H1 (cell line): Measurements from ENCODE around the gene NOC3L. TPM values are rescaled to one million over a fixed set of nuclear protein-coding genes. Genes with fewer than 3 reads are reported as not detected.
"Not testable (repeated sequence)": the region's sequence is repeated elsewhere in the genome, so short reads cannot be mapped to it uniquely, and the experiment has no call there.

Experiments used
- CTCF ChIA-PET: fragments of 300-600 bp; sonication (Branson Sonifier 250); formaldehyde crosslinking; loops from one replicate; lab custom pipeline; 2021; ENCODE audit not compliant: partially characterized antibody; lab: Charles Lee
- POLR2A ChIA-PET: fragments of 300-600 bp; sonication (Branson Sonifier 250); formaldehyde crosslinking; loops from one replicate; lab custom pipeline; 2021; ENCODE audit warnings: inconsistent platforms; ENCODE audit not compliant: partially characterized antibody; lab: Charles Lee
- DNase-seq, 2 experiments: peaks; one replicate each; pipeline versions ENCODE4 v3.0.0 to v3.0.0-alpha.2; 2010 to 2022; ENCODE audit warnings: low spot score in 2 of 2, low read depth in 1 of 2, mixed read lengths in 1 of 2
- FAIRE-seq: peaks from 2 replicates; lab custom pipeline; 2011; peaks lifted over from hg19 to GRCh38; lab: Jason Lieb, UNC
- H2AFZ ChIP-seq: 2 replicates; pipeline ENCODE4 v1.8.1; 2012; ENCODE audit warnings: low read length, inconsistent platforms
- H2AK5ac ChIP-seq: 2 replicates; pipeline ENCODE4 v1.6.1; 2013; ENCODE audit warnings: low read depth, low read length
- H2BK120ac ChIP-seq: replicated peaks from 2 replicates; pipeline ENCODE3; 2013; ENCODE audit warnings: low read depth, low read length, inconsistent platforms
- H2BK12ac ChIP-seq: 2 replicates; pipeline ENCODE4 v1.6.1; 2013; ENCODE audit warnings: low read depth, low read length
- H2BK15ac ChIP-seq: 2 replicates; pipeline ENCODE4 v1.6.1; 2013; ENCODE audit warnings: low read length
- H2BK20ac ChIP-seq: 2 replicates; pipeline ENCODE4 v1.6.1; 2013; ENCODE audit warnings: low read length
- H2BK5ac ChIP-seq: 2 replicates; pipeline ENCODE4 v1.6.1; 2013; ENCODE audit warnings: low read depth, low read length
- H3K14ac ChIP-seq: 2 replicates; pipeline ENCODE4 v1.6.1; 2013; ENCODE audit warnings: inconsistent platforms; ENCODE audit not compliant: insufficient read length
- H3K18ac ChIP-seq: 2 replicates; pipeline ENCODE4 v1.6.1; 2013; ENCODE audit warnings: low read length; ENCODE audit errors: extremely low read depth
- H3K23ac ChIP-seq: 2 replicates; pipeline ENCODE4 v1.6.1; 2013; ENCODE audit warnings: inconsistent platforms; ENCODE audit not compliant: insufficient read length
- H3K23me2 ChIP-seq: 2 replicates; pipeline ENCODE4 v1.6.1; 2013; ENCODE audit warnings: low read depth, low read length
- H3K27ac ChIP-seq: 2 replicates; pipeline ENCODE4 v1.6.1; 2011; ENCODE audit warnings: low read depth, low read length, inconsistent platforms
- H3K27me3 ChIP-seq, 4 experiments: replicated peaks in 1 of 4; 1 replicate in 1 of 4; 2 replicates in 3 of 4; pipeline versions ENCODE4 v1.6.1 to v1.8.1; 2011 to 2013; ENCODE audit warnings: low read length in 3 of 4, mild to moderate bottlenecking in 3 of 4, inconsistent platforms in 2 of 4, mixed read lengths in 2 of 4, moderate library complexity in 1 of 4; ENCODE audit not compliant: control insufficient read depth in 3 of 4, insufficient read depth in 3 of 4; ENCODE audit errors: extremely low read depth in 1 of 4
- H3K36me3 ChIP-seq, 4 experiments: 2 replicates each; pipeline versions ENCODE4 v1.6.1 to v1.8.1; 2011 to 2013; ENCODE audit warnings: mild to moderate bottlenecking in 4 of 4, low read length in 3 of 4, moderate library complexity in 2 of 4, control low read depth in 1 of 4, inconsistent platforms in 1 of 4; ENCODE audit not compliant: insufficient read depth in 4 of 4, control insufficient read depth in 2 of 4
- H3K4ac ChIP-seq: replicated peaks from 2 replicates; pipeline ENCODE3; 2013; ENCODE audit warnings: low read length, low read depth, mixed read lengths, inconsistent platforms; ENCODE audit not compliant: insufficient read length
- H3K4me1 ChIP-seq, 4 experiments: replicated peaks in 1 of 4; 1 replicate in 1 of 4; 2 replicates in 3 of 4; pipeline versions ENCODE4 v1.6.1 to v1.8.1; 2011 to 2013; ENCODE audit warnings: low read length in 3 of 4, inconsistent platforms in 2 of 4, mixed read lengths in 1 of 4; ENCODE audit not compliant: insufficient read depth in 4 of 4, control insufficient read depth in 3 of 4
- H3K4me2 ChIP-seq, 2 experiments: 2 replicates each; pipeline versions ENCODE4 v1.6.1 to v1.8.1; 2011 to 2013; ENCODE audit warnings: low read depth in 2 of 2, low read length in 2 of 2, control low read depth in 1 of 2, inconsistent platforms in 1 of 2, mild to moderate bottlenecking in 1 of 2; ENCODE audit not compliant: insufficient read depth in 1 of 2
- H3K4me3 ChIP-seq, 4 experiments: fragments of 200-600, 300-600 bp in 1 of 4; sonication (generic), shearing (Covaris generic), sonication (Bioruptor Twin) in 1 of 4; 2 replicates each; pipeline versions ENCODE4 v1.5.1 to v1.8.1; 2011 to 2016; ENCODE audit warnings: low read length in 4 of 4, low read depth in 3 of 4, control low read depth in 2 of 4, inconsistent platforms in 2 of 4, mild to moderate bottlenecking in 2 of 4, mixed read lengths in 1 of 4, moderate library complexity in 1 of 4; ENCODE audit not compliant: insufficient read depth in 2 of 4; ENCODE audit errors: extremely low read depth in 1 of 4
- H3K56ac ChIP-seq: replicated peaks from 2 replicates; pipeline ENCODE3; 2013; ENCODE audit warnings: low read depth, mild to moderate bottlenecking, mixed read lengths, low read length, inconsistent platforms; ENCODE audit not compliant: insufficient read length
- H3K79me1 ChIP-seq: 2 replicates; pipeline ENCODE4 v1.6.1; 2013; ENCODE audit warnings: low read depth, low read length, control low read depth
- H3K79me2 ChIP-seq, 2 experiments: 2 replicates each; pipeline versions ENCODE4 v1.6.1 to v1.8.1; 2012 to 2013; ENCODE audit warnings: low read length in 2 of 2, mild to moderate bottlenecking in 2 of 2, inconsistent platforms in 1 of 2; ENCODE audit not compliant: insufficient read depth in 2 of 2, control insufficient read depth in 1 of 2
- H3K9ac ChIP-seq, 4 experiments: replicated peaks in 1 of 4; 1 replicate in 1 of 4; 2 replicates in 3 of 4; pipeline versions ENCODE4 v1.6.1 to v1.8.1; 2011 to 2013; ENCODE audit warnings: low read depth in 3 of 4, low read length in 3 of 4, control low read depth in 2 of 4, mild to moderate bottlenecking in 2 of 4, moderate library complexity in 2 of 4, inconsistent platforms in 1 of 4; ENCODE audit errors: extremely low read depth in 1 of 4
- H3K9me3 ChIP-seq, 2 experiments: 2 replicates each; pipeline versions ENCODE4 v1.6.1 to v1.8.1; 2012 to 2013; ENCODE audit warnings: mild to moderate bottlenecking in 2 of 2, moderate library complexity in 2 of 2, control low read depth in 1 of 2, inconsistent platforms in 1 of 2, low read depth in 1 of 2, low read length in 1 of 2, mixed read lengths in 1 of 2; ENCODE audit not compliant: insufficient read depth in 2 of 2
- H4K20me1 ChIP-seq, 2 experiments: replicated peaks in 1 of 2; 2 replicates each; pipeline versions ENCODE3 to v1.8.1; 2011 to 2013; ENCODE audit warnings: inconsistent platforms in 2 of 2, low read length in 2 of 2, mild to moderate bottlenecking in 1 of 2; ENCODE audit not compliant: insufficient read depth in 2 of 2, control insufficient read depth in 1 of 2
- H4K5ac ChIP-seq: 2 replicates; pipeline ENCODE4 v1.6.1; 2013; ENCODE audit warnings: low read length, low read depth, mixed read lengths, inconsistent platforms; ENCODE audit not compliant: insufficient read length
- H4K8ac ChIP-seq: 2 replicates; pipeline ENCODE4 v1.8.0; 2013; ENCODE audit warnings: mild to moderate bottlenecking, moderate library complexity, low read length, inconsistent platforms; ENCODE audit not compliant: insufficient read depth; ENCODE audit errors: extremely low read depth
- H4K91ac ChIP-seq: replicated peaks from 2 replicates; pipeline ENCODE3; 2013; ENCODE audit warnings: low read length, mixed read lengths, inconsistent platforms; ENCODE audit not compliant: insufficient read length
- WGBS, 2 experiments: shearing (Covaris generic) in 1 of 2; methylation state at CpG; one replicate each; pipeline versions ENCODE4 v1.1.6 to v1.1.7; 2013 to 2015; ENCODE audit warnings: low lambda C conversion rate in 2 of 2, mixed read lengths in 2 of 2, inconsistent platforms in 1 of 2, low coverage in 1 of 2, missing lambda C conversion rate in 1 of 2; ENCODE audit not compliant: insufficient replicate concordance in 2 of 2, insufficient coverage in 1 of 2, insufficient read length in 1 of 2; ENCODE audit errors: extremely low coverage in 1 of 2, missing lambda C conversion rate in 1 of 2; 5-methylcytosine and 5-hydroxymethylcytosine counted together
- polyA plus RNA-seq, 7 experiments: library from polyadenylated mRNA; depleted of rRNA in 3 of 7; stranded (reverse) in 5 of 7; unstranded in 2 of 7; fragments of >200 nt in 5 of 7; fragments of 200-250 nt in 2 of 7; gene quantifications; 1 replicate in 5 of 7; 2 replicates in 1 of 7; 4 replicates in 1 of 7; pipeline versions ENCODE4 v1.2.1 to v1.2.3, GENCODE V29; 2011 to 2013; ENCODE audit warnings: missing spikeins in 2 of 7, mixed read lengths in 2 of 7
- total RNA-seq: library from RNA; stranded (reverse); fragmentation: NEBNext Ultra II Directional; extraction: Animal tissue kit (Norgen Biotek cat#: 25700); gene quantifications from 2 replicates; pipeline ENCODE4 v1.2.1, GENCODE V29; 2021

The NOC3L gene
- total and polyA plus RNA-seq, 2 of the 8 experiments (the other 6 are each of a cell fraction or from before 2014, with no cell fraction given) = 7.1 to 39.1 TPM

DNA sequence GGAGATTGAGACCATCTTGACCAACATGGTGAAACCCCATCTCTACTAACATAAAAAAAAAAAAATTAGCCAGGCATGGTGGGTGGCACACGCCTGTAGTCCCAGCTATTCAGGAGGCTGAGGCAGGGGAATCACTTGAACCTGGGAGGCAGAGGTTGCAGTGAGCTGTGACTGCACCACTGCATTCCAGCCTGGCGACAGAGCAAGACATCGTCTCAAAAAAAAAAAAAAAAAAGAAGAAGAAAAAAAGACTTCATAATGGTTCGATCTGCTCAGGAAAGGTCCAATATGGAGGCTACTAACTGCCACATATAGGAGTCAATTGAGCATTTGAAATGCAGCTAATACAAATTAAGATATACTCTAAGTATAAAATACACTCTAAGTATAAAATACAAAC lies 12.2 kb downstream of the NOC3L start:
- not testable (repeated sequence) for H2BK15ac ChIP-seq, H3K4ac ChIP-seq, H3K9me3 ChIP-seq, H3K27ac ChIP-seq, H3K14ac ChIP-seq, H3K23ac ChIP-seq, H3K18ac ChIP-seq, H4K5ac ChIP-seq, H3K9ac ChIP-seq, H3K4me2 ChIP-seq, H2BK120ac ChIP-seq, H3K23me2 ChIP-seq, H2BK5ac ChIP-seq, H2BK20ac ChIP-seq, H2AK5ac ChIP-seq, H3K79me2 ChIP-seq, H4K91ac ChIP-seq, H2BK12ac ChIP-seq, H4K20me1 ChIP-seq, H3K4me3 ChIP-seq, DNase-seq, H3K79me1 ChIP-seq, FAIRE-seq, H3K56ac ChIP-seq, H3K27me3 ChIP-seq, H4K8ac ChIP-seq, H2AFZ ChIP-seq, H3K4me1 ChIP-seq
- POLR2A ChIA-PET = interaction anchor here (1.7 kb wide), 1 partner anchor 11 kb away, joined by 9 read pairs; the partner anchor contains the start of gene NOC3L
- CTCF ChIA-PET = interaction anchor here (0.6 to 3.1 kb wide), 5 partner anchors 13 to 317 kb away, joined by 3 to 14 read pairs (median 7); partner anchors contain the start of gene NOC3L
- 98% methylated on average over 3 of the region's 4 CpGs; no CpG with 5 or more reads in 1 of the 2 experiments for WGBS, 2 experiments
- peaks cover 11 to 74% (median 33%) of the 10 kb centered on the region in 4 experiments for H3K36me3 ChIP-seq
